Mucosa of gallbladder (tissue), 1 donor: ENCODE measurements around the gene ENO4. TPM values are rescaled to one million over a fixed set of nuclear protein-coding genes. Genes with fewer than 3 reads are reported as not detected.
A peak's percentile ranks its signal among the peaks of the same experiment; 100 is the strongest.

ENCODE experiments used
- DNase-seq: peaks from one replicate; pipeline ENCODE4 v3.0.0-alpha.2; 2020; ENCODE audit warnings: low spot score
- total RNA-seq: library from RNA; stranded (reverse); gene quantifications from one replicate; pipeline ENCODE4 v1.2.1, GENCODE V29; 2021
- donor health status: DM: no; HTN: no; CAD: no.

Gene ENO4
- total RNA-seq: 0.20 TPM

GRCh38 chr10:116849248-116850057, at the start of gene ENO4:
Gene ENO4 (plus strand): TSS chr10:116849499. CDS start chr10:116849567, 68 bp downstream.
- peak; percentile 76 for DNase-seq

- no peak for DNase-seq
Measured at GRCh38 chr10:116800286-116800929, 48.9 kb upstream of the ENO4 start.

- DNase-seq: no peak
Measured at GRCh38 chr10:116801658-116802057, 47.6 kb upstream of the ENO4 start.

GRCh38 chr10:116802474-116802873, 46.8 kb upstream of the ENO4 start:
- DNase-seq: no peak

- DNase-seq: no peak
Measured at GRCh38 chr10:116802876-116803275, 46.4 kb upstream of the ENO4 start.

GRCh38 chr10:116803451-116804249, 45.6 kb upstream of the ENO4 start:
- DNase-seq: no peak

GRCh38 chr10:116808706-116809105, 40.6 kb upstream of the ENO4 start:
- DNase-seq: no peak

GRCh38 chr10:116809483-116810119, 39.7 kb upstream of the ENO4 start:
- DNase-seq: no peak

- DNase-seq: no peak
Measured at GRCh38 chr10:116810120-116810500, 39.2 kb upstream of the ENO4 start.

- DNase-seq: no peak
Measured at GRCh38 chr10:116810895-116811294, 38.4 kb upstream of the ENO4 start.

- no peak for DNase-seq
Measured at GRCh38 chr10:116811691-116812090, 37.6 kb upstream of the ENO4 start.

- DNase-seq: no peak
Measured at GRCh38 chr10:116815641-116816415, 33.5 kb upstream of the ENO4 start.

- DNase-seq: no peak
Measured at GRCh38 chr10:116817178-116817577, 32.1 kb upstream of the ENO4 start.

- no peak for DNase-seq
Measured at GRCh38 chr10:116817780-116818343, 31.4 kb upstream of the ENO4 start.

- no peak for DNase-seq
Measured at GRCh38 chr10:116819999-116820677, 29.2 kb upstream of the ENO4 start.

GRCh38 chr10:116825901-116826300, 23.4 kb upstream of the ENO4 start:
- DNase-seq: no peak

- no peak for DNase-seq
Measured at GRCh38 chr10:116826803-116827202, 22.5 kb upstream of the ENO4 start.

- DNase-seq: no peak
Measured at GRCh38 chr10:116827214-116827671, 22.1 kb upstream of the ENO4 start.

GRCh38 chr10:116828116-116828515, 21.2 kb upstream of the ENO4 start:
- no peak for DNase-seq

- no peak for DNase-seq
Measured at GRCh38 chr10:116829711-116830110, 19.6 kb upstream of the ENO4 start.
